Measurements from ENCODE around the gene DEPDC1. TPM values are rescaled to one million over a fixed set of nuclear protein-coding genes. Genes with fewer than 3 reads are reported as not detected.

DEPDC1 gene
- total and polyA plus RNA-seq, 2 donors (not counting 1 experiment from before 2014, with no cell fraction given): 0.03 to 0.07 TPM

DNA sequence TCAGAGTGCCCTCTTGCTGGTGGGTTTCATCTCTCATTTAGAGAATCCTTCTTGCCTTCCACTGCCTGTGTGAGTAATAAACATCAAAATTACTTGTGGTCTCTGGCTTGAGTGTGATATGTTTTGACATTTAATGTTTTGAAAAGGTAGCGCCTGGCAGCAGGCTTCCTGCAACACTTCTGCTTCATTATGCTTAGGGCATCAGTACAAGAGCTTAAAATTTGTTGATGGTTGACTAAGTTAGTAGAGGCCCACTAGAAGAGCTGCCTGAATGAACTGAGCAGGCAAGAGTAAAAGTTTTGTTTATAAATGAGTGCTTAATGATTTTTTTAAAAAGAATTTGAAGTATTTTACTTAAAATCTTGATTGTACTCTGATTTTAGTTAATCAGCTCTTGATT, 40.7 kb downstream of the DEPDC1 start:
- H3K9me3 ChIP-seq (ENCODE audit: control extremely low read depth in 1 of 3, control insufficient read depth in 2 of 3, insufficient read depth in 1 of 3, low read length in 2 of 3): no peaks in the 10 kb centered on the region
- H3K4me1 ChIP-seq (ENCODE audit: control insufficient read depth in 2 of 2, insufficient read depth in 2 of 2, low read length in 2 of 2): no peaks in the 10 kb centered on the region
- H3K79me2 ChIP-seq (ENCODE audit: control insufficient read depth, insufficient read depth, low read length): no peaks in the 10 kb centered on the region
- no peak overlapping the region for H3K9ac ChIP-seq (ENCODE audit: low read length)
- H2AFZ ChIP-seq (ENCODE audit: insufficient read depth, low read depth, low read length, poor library complexity, severe bottlenecking): no peak overlapping the region
- H3K4me2 ChIP-seq (replicated peaks; ENCODE audit: low read depth, low read length, poor library complexity, severe bottlenecking): no peak overlapping the region
- Mint-ChIP-seq H3K4me1 (no peaks in the 10 kb centered on the region), H3K9me3 (ENCODE audit: insufficient read depth) (no peaks in the 10 kb centered on the region), H3K4me3 (no peak overlapping the region), H3K27me3 (peaks cover 14% of the 10 kb centered on the region), H3K27ac (no peak overlapping the region)
- ATAC-seq (ENCODE audit: low read depth) (no peak), DNase-seq (no peak)
- no peak overlapping the region for H3K4me3 ChIP-seq (ENCODE audit: control extremely low read depth in 1 of 5, extremely low read depth in 1 of 5, insufficient read depth in 1 of 5, low read depth in 2 of 5, low read length in 4 of 5)
- no peak for TF ChIP-seq EZH2 (IDR thresholded peaks at IDR 0.05; ENCODE audit: borderline replicate concordance, insufficient read depth, low read depth, low read length, poor library complexity, severe bottlenecking)
- no peaks in the 10 kb centered on the region for H3K36me3 ChIP-seq (replicated peaks in 1 of 2; ENCODE audit: control extremely low read depth in 1 of 2, control insufficient read depth in 1 of 2, extremely low read depth in 1 of 2, insufficient read depth in 2 of 2, low read length in 1 of 2)
- ChIA-PET POLR2A (no interaction called here), CTCF (interaction anchor here (1.4 kb wide), 1 partner anchor 13 kb away, joined by 5 read pairs; no protein-coding TSS in a partner anchor)
- no peaks in the 10 kb centered on the region for H4K20me1 ChIP-seq (ENCODE audit: control insufficient read depth, insufficient read depth, low read length, poor library complexity, severe bottlenecking)
- WGBS (ENCODE audit: insufficient coverage): 83% methylated on average over 1 of the region's 1 CpG
- H3K27ac ChIP-seq (ENCODE audit: low read length in 2 of 2): no peak overlapping the region
- intact Hi-C loops (cut with micrococcal nuclease): no loop called here
- H3K27me3 ChIP-seq (replicated peaks in 1 of 4; ENCODE audit: control extremely low read depth in 1 of 4, control insufficient read depth in 3 of 4, insufficient read depth in 4 of 4, low read length in 3 of 4): peaks cover 0 to 2% (median 0%) of the 10 kb centered on the region in 4 experiments

DNA sequence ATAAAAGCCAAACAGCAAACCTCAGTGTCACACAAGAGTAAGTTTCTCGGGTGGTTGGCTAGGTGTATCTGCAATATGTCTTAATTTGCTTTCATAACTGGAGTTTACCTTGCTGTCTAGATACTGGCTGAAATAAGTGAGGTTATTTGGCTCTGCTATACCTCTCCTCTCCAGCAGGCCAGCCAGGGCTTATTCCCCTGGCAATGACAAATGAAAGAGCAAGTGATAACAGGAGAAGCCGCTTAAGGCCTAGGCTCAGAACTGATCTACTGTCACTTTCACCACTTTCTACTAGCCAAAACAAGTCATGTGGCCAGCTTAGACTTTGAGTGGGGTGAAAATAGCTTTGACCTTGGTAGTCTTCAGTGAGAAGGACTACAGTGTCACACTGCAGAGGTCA, 42.3 kb downstream of the DEPDC1 start:
- Mint-ChIP-seq H3K27ac (no peak overlapping the region), H3K4me3 (no peak overlapping the region), H3K4me1 (no peaks in the 10 kb centered on the region), H3K27me3 (peaks cover 6% of the 10 kb centered on the region), H3K9me3 (ENCODE audit: insufficient read depth) (no peaks in the 10 kb centered on the region)
- POLR2A ChIA-PET: no interaction called here
- no peak for TF ChIP-seq EZH2 (IDR thresholded peaks at IDR 0.05; ENCODE audit: borderline replicate concordance, insufficient read depth, low read depth, low read length, poor library complexity, severe bottlenecking)
- TF ChIP-seq, protein P1, sequence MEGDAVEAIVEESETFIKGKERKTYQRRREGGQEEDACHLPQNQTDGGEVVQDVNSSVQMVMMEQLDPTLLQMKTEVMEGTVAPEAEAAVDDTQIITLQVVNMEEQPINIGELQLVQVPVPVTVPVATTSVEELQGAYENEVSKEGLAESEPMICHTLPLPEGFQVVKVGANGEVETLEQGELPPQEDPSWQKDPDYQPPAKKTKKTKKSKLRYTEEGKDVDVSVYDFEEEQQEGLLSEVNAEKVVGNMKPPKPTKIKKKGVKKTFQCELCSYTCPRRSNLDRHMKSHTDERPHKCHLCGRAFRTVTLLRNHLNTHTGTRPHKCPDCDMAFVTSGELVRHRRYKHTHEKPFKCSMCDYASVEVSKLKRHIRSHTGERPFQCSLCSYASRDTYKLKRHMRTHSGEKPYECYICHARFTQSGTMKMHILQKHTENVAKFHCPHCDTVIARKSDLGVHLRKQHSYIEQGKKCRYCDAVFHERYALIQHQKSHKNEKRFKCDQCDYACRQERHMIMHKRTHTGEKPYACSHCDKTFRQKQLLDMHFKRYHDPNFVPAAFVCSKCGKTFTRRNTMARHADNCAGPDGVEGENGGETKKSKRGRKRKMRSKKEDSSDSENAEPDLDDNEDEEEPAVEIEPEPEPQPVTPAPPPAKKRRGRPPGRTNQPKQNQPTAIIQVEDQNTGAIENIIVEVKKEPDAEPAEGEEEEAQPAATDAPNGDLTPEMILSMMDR (IDR thresholded peaks at IDR 0.05): no peak
- DNase-seq (no peak), ATAC-seq (ENCODE audit: low read depth) (no peak)
- no peaks in the 10 kb centered on the region for H3K4me1 ChIP-seq (ENCODE audit: control insufficient read depth in 2 of 2, insufficient read depth in 2 of 2, low read length in 2 of 2)
- intact Hi-C loops (cut with micrococcal nuclease): no loop called here
- no peak overlapping the region for H3K4me3 ChIP-seq (ENCODE audit: control extremely low read depth in 1 of 5, extremely low read depth in 1 of 5, insufficient read depth in 1 of 5, low read depth in 2 of 5, low read length in 4 of 5)
- H2AFZ ChIP-seq (ENCODE audit: insufficient read depth, low read depth, low read length, poor library complexity, severe bottlenecking): no peak overlapping the region
- H4K20me1 ChIP-seq (ENCODE audit: control insufficient read depth, insufficient read depth, low read length, poor library complexity, severe bottlenecking): no peaks in the 10 kb centered on the region
- no peaks in the 10 kb centered on the region for H3K9me3 ChIP-seq (ENCODE audit: control extremely low read depth in 1 of 3, control insufficient read depth in 2 of 3, insufficient read depth in 1 of 3, low read length in 2 of 3)
- CTCF ChIA-PET: no interaction called here
- WGBS (ENCODE audit: insufficient coverage): no CpG with 5 or more reads among the region's 2 CpGs
- H3K27ac ChIP-seq (ENCODE audit: low read length in 2 of 2): no peak overlapping the region
- no peak overlapping the region for H3K9ac ChIP-seq (ENCODE audit: low read length)
- no peaks in the 10 kb centered on the region for H3K79me2 ChIP-seq (ENCODE audit: control insufficient read depth, insufficient read depth, low read length)
- H3K36me3 ChIP-seq (replicated peaks in 1 of 2; ENCODE audit: control extremely low read depth in 1 of 2, control insufficient read depth in 1 of 2, extremely low read depth in 1 of 2, insufficient read depth in 2 of 2, low read length in 1 of 2): no peaks in the 10 kb centered on the region
- no peak overlapping the region for H3K4me2 ChIP-seq (replicated peaks; ENCODE audit: low read depth, low read length, poor library complexity, severe bottlenecking)
- no peaks in the 10 kb centered on the region for H3K27me3 ChIP-seq (replicated peaks in 1 of 4; ENCODE audit: control extremely low read depth in 1 of 4, control insufficient read depth in 3 of 4, insufficient read depth in 4 of 4, low read length in 3 of 4)
